SK-N-SH (cell line): ENCODE measurements around the gene PABPC1L.

ENCODE experiments used
- CHD2 ChIP-seq: fragments of 150-350 bp; IDR thresholded peaks from 2 replicates; pipeline ENCODE4 v1.6.1; 2018; ENCODE audit warnings: low read length; ENCODE audit not compliant: partially characterized antibody
- CTCF ChIP-seq: fragments of 200-600 bp; sonication (generic); IDR thresholded peaks from 2 replicates; pipeline ENCODE4 v1.6.1; 2017; ENCODE audit warnings: antibody characterized with exemption, mild to moderate bottlenecking, moderate library complexity
- GABPA ChIP-seq: IDR thresholded peaks from 2 replicates; pipeline ENCODE4 v1.4.0; 2012; ENCODE audit warnings: low read depth, mild to moderate bottlenecking
- NFIC ChIP-seq: IDR thresholded peaks from 2 replicates; pipeline ENCODE4 v1.4.0; 2012; ENCODE audit warnings: borderline replicate concordance
- POLR2AphosphoS5 ChIP-seq: IDR thresholded peaks from 2 replicates; pipeline ENCODE4 v1.6.1; 2012; ENCODE audit warnings: low read depth, low read length
- RCOR1 ChIP-seq: fragments of 150-350 bp; IDR thresholded peaks from 2 replicates; pipeline ENCODE4 v1.6.1; 2017; ENCODE audit warnings: antibody characterized with exemption, low read length
- USF2 ChIP-seq: fragments of 150-350 bp; IDR thresholded peaks from 2 replicates; pipeline ENCODE4 v1.6.1; 2017; ENCODE audit warnings: antibody characterized with exemption, low read length, low read depth, borderline replicate concordance
- TF ChIP-seq, protein P1 (sequence below): IDR thresholded peaks from 2 replicates; pipeline ENCODE4 v1.4.0; 2012; ENCODE audit warnings: low read depth, borderline replicate concordance

DNA sequence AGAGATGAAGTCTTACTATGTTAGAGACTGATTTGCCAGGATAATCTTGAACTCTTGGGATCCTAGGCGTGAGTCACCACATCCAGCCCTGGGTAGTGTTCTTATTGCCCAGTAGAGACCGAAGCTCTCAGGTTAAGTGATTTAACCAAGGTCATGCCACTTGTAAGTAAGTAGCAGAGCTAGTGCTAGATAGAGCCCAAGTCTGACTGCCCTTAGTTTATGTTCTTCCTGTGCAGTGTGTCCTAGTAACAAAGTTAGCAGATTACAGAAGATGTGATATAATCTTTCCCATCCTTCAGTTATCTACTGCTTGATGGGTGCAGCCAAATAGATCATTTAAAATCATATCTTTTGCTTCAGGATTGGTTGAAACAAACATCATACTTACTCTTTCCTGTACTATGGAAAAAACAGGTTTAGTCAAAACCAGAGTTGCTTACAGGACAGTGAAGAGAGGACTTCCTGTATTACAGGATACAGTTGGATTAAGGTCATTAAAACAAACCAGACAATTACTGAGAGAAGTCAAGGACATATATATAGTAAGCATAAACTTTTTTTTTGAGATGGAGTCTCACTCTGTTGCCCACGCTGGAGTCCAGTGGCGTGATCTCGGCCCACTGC lies 9.5 kb upstream of the PABPC1L start:
- TF ChIP-seq POLR2AphosphoS5 (no peak), CTCF (no peak), USF2 (no peak), CHD2 (no peak), GABPA (no peak), NFIC (no peak), RCOR1 (no peak)
- TF ChIP-seq, protein P1, sequence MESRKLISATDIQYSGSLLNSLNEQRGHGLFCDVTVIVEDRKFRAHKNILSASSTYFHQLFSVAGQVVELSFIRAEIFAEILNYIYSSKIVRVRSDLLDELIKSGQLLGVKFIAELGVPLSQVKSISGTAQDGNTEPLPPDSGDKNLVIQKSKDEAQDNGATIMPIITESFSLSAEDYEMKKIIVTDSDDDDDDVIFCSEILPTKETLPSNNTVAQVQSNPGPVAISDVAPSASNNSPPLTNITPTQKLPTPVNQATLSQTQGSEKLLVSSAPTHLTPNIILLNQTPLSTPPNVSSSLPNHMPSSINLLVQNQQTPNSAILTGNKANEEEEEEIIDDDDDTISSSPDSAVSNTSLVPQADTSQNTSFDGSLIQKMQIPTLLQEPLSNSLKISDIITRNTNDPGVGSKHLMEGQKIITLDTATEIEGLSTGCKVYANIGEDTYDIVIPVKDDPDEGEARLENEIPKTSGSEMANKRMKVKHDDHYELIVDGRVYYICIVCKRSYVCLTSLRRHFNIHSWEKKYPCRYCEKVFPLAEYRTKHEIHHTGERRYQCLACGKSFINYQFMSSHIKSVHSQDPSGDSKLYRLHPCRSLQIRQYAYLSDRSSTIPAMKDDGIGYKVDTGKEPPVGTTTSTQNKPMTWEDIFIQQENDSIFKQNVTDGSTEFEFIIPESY, result no peak
